ES-I3 (cell line): ENCODE data around the gene CHST11.

Experiments
- H3K36me3 ChIP-seq: 2 replicates; pipeline ENCODE4 v1.6.1; 2013; ENCODE audit warnings: mild to moderate bottlenecking, low read length, control low read depth, moderate library complexity; ENCODE audit not compliant: insufficient read depth
- H3K4me1 ChIP-seq: 2 replicates; pipeline ENCODE4 v1.6.1; 2013; ENCODE audit warnings: mild to moderate bottlenecking, control low read depth, low read length; ENCODE audit not compliant: insufficient read depth
- H3K9ac ChIP-seq: 2 replicates; pipeline ENCODE4 v1.6.1; 2013; ENCODE audit warnings: low read depth, mild to moderate bottlenecking, low read length, moderate library complexity
- H3K9me3 ChIP-seq: 2 replicates; pipeline ENCODE4 v1.6.1; 2013; ENCODE audit warnings: mild to moderate bottlenecking, low read length, moderate library complexity; ENCODE audit not compliant: control insufficient read depth, insufficient read depth

The CHST11 gene

DNA sequence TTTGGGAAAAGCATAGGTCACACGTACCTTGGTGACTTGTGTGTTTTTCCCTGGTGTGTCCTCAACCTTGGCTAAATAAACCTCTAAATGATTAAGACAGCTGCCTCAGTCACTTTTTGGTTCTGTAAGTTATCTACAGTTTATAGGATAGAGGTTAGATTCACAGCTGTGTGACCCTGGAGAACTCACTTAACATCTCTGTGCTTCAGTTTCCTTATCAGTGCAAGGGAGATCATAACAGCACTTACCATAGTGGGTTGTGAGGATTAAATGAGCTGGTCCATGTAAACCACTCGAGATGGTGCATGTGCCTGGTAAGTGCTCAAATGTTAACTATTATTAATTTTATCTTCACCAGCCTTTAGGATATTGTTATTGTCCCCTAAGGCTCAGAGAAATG, 35.4 kb upstream of the CHST11 start:
- no peaks in the 10 kb centered on the region for H3K36me3 ChIP-seq
- peaks cover 13% of the 10 kb centered on the region; the same call in 1 of the 2 replicates for H3K9me3 ChIP-seq
- no peaks in the 10 kb centered on the region; the same call in 1 of the 2 replicates for H3K4me1 ChIP-seq
- H3K9ac ChIP-seq, result no peak overlapping the region

DNA sequence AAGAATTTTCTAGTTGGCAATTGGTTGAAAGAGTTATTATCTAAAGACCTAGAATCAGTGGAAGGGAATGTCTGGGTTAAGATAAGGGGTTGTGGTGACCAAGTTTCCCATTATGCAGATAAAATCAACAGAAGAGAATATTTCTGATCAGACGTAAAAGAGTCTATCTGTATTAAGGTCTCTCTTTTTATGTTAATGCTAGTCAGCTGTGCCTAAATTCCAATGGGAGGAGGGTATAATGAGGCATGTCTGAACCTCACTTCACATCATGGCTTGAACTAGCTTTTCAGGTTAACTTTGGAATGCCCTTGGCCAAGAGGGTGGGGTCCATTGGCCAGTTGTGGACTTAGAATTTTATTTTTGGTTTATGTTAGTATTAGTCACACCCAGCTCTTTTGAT, 34.3 kb upstream of the CHST11 start:
- Histone ChIP-seq H3K36me3 (no peaks in the 10 kb centered on the region), H3K9me3 (peaks cover 14% of the 10 kb centered on the region; the same call in 1 of the 2 replicates), H3K4me1 (no peaks in the 10 kb centered on the region), H3K9ac (no peak overlapping the region)

DNA sequence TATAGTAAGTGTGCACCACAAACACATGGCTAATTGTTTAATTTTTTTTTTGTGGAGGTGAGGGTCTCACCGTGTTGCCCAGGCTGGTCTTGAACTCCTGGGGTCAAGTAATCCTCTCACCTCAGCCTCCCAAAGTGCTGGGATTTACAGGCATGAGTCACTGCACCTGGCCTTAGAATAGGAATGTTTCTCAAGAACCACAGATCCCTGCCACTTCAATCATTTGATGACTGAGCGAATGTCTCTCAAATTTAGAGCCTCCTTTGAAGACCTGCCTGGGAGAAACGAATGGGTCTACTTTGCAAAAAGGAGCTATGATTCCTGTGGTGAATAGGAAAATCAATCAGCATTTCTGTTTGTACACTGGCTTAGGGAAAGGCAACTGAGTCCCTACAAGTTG, 33.5 kb upstream of the CHST11 start:
- Histone ChIP-seq H3K9ac (no peak overlapping the region), H3K4me1 (no peaks in the 10 kb centered on the region), H3K36me3 (no peaks in the 10 kb centered on the region)

DNA sequence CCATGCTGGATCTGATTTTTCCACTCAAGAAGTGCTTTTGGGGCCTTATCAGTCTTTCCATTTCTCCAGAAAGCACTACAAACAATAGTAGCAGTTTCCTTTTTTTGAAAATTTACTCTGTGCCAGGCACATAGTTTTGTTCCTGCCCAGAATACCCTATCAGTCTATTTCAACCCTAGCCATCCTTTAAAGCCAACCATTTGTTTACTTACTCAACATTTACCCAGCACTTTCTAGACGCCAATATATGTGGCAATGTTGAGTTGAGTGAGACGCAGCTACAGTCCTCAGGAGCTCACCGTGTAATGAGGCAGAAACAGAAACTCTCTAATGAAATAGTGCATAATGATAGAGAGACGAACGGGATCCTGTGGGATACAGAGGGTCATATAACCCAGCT, 32.9 kb upstream of the CHST11 start:
- Histone ChIP-seq H3K4me1 (no peaks in the 10 kb centered on the region), H3K9ac (no peak overlapping the region), H3K9me3 (peaks cover 19% of the 10 kb centered on the region; the same call in 1 of the 2 replicates), H3K36me3 (no peaks in the 10 kb centered on the region)

More for the DNA sequence above, 33.5 kb upstream of the CHST11 start:
- H3K9me3 ChIP-seq, result peaks cover 19% of the 10 kb centered on the region; the same call in 1 of the 2 replicates

DNA sequence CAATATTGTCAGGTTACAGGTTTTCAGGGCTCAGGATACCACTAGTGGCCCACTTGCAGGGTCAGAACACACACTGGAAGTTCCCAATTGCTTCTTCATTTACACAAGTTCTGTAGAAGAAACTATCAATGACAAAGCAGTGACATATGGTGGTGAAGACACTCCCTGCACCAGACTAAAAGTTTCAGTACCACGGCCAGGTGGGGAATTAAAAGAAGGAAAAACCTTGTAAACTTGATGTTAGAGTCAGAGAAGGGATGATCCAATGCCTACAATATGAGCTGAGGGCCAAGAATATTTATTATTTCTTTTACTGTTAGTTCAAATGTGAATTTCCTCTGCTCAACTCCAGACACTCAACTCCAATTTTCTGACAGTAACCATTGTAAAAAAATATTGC, 31.8 kb upstream of the CHST11 start:
- Histone ChIP-seq H3K36me3 (no peaks in the 10 kb centered on the region), H3K9ac (no peak overlapping the region), H3K4me1 (0 out of 2 replicates have a peak, but pooled peaks cover 1% of the 10 kb centered on the region), H3K9me3 (peaks cover 19% of the 10 kb centered on the region; the same call in 1 of the 2 replicates)

DNA sequence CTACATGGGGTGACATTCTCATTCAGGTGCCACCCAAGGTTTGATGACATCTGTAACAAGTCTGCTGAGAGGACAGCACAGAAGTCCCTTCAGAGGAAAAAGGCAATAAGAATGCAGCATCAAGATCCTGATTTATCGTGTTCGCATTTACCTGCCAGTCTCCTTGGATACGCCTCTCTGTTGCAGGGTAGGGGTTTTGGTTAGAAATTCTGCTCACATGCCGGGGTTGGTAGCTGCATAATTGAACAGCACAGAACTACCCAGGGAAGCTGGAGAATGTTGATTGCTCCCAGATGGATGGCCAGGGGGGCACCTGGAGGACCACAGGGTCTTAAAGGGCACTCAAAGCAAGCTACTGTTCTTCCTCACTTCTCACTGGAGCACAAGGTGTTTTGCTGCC, 31.1 kb upstream of the CHST11 start:
- Histone ChIP-seq H3K9ac (no peak overlapping the region), H3K36me3 (no peaks in the 10 kb centered on the region), H3K9me3 (peaks cover 19% of the 10 kb centered on the region; the same call in 1 of the 2 replicates), H3K4me1 (0 out of 2 replicates have a peak, but pooled peaks cover 6% of the 10 kb centered on the region)

DNA sequence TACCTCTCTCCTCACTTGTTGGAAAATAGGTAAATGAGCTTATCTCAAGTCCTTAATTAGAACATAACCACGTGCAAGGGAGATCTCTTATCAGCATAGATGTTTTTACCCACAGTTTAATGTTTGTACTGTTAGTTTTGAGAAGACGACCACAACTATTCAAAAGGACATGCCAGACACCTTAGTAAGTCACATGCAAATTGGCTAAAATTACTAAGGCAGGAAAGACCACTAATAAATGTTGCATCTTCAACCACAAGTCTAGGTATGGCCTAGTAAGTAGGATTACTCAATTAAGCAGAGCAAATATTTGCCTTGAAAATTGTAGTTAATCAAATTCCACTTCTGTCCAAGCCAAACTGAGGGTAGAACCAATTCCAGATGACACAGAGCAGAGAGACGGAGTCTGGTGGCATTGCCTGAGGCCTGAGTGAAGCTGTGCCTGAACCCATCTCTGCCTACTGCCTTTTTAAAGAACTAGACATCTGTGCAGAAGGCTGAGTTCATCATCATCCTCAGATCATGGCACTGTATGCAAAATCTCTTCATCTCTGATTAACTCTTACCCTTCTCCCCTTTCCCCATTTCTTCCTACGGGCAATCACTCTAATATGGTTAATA, 29.7 kb upstream of the CHST11 start:
- 0 out of 2 replicates have a peak, but pooled peaks cover 6% of the 10 kb centered on the region for H3K4me1 ChIP-seq
- H3K9ac ChIP-seq, result no peak overlapping the region
- H3K9me3 ChIP-seq, result peaks cover 16% of the 10 kb centered on the region; the same call in 1 of the 2 replicates
- H3K36me3 ChIP-seq, result no peaks in the 10 kb centered on the region

DNA sequence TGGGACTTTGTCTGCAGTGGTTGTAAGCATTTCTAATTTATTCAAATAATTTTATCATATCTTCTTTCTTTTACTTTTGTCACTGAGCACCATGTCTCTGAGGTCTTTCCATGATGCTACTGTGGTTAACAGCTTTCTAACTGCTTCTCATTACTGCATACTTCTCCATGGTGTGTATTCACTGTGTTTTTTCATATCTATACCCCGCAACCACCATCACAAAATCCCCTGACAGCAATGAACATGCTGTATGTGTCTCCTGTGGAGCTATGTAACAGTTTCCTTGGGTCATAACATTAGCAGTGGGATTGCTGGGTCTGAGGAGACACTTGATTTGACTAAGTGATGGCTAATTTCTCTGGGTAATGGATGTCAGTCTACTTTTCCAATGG, 29.2 kb upstream of the CHST11 start:
- 0 out of 2 replicates have a peak, but pooled peaks cover 6% of the 10 kb centered on the region for H3K4me1 ChIP-seq
- H3K9me3 ChIP-seq, result peaks cover 13% of the 10 kb centered on the region; the same call in 1 of the 2 replicates
- H3K9ac ChIP-seq, result no peak overlapping the region
- H3K36me3 ChIP-seq, result no peaks in the 10 kb centered on the region

DNA sequence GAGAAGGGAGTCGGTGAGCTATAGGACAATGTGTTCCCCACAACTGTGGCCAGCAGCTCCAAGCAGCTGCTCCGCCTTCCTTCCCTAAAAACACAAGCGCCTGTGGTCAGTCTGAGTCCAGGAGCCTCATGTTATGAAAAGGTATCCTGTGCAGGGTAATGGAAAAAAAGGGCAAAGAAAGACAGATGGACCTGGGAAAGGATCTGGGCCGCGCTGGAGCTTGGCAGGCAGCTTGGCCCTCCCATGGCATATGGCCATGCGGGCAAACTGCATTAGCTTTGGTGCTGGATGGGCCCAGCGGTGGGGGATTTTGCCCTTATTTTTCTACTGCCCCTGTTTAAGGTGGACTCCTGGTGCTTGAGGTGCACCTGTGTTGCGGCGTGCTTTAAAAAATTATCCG, 23.7 kb upstream of the CHST11 start:
- Histone ChIP-seq H3K9me3 (peaks cover 2% of the 10 kb centered on the region; the same call in 1 of the 2 replicates), H3K4me1 (0 out of 2 replicates have a peak, but pooled peaks cover 6% of the 10 kb centered on the region), H3K9ac (no peak overlapping the region), H3K36me3 (no peaks in the 10 kb centered on the region)

DNA sequence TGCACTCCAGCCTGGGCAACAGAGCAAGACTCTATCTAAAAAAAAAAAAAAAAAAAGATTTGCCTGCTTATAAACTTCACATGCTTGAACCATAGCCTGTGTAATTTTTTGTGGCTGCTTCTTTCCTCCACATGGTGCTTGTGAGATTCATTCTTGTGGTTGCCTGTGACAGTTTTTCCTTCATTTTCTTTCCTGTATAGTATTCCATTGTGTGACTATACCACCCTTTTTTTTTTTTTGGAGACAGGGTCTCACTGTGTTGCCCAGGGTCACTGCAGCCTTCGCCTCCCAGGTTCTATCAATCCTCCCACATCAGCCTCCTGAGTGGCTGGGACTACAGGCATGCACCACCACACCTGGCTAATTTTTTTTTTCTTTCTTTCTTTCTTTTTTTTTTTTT, 22.6 kb upstream of the CHST11 start:
- Histone ChIP-seq H3K4me1 (0 out of 2 replicates have a peak, but pooled peaks cover 6% of the 10 kb centered on the region), H3K36me3 (no peaks in the 10 kb centered on the region), H3K9ac (no peak overlapping the region), H3K9me3 (no peaks in the 10 kb centered on the region; the same call in 1 of the 2 replicates)

DNA sequence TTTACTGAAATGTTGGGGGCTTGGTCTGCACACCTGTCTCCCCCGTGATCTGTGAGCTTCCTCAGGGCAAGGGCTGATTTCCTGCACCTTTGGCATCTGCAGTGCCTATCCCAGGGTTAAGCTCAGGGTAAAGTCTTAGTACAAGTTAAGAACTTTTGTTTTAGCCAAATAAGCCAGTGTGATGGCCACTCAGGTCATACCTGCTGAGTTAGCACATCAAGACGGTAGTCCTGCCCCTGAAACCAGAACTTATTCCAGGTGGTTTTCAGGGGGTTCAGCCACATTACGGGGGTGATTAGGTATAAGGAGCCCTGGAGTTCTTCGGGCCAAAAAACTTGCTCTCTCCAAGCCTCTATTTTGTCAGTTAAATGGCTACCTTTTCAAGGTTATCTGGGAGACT, 21.6 kb upstream of the CHST11 start:
- Histone ChIP-seq H3K9me3 (no peaks in the 10 kb centered on the region; the same call in 1 of the 2 replicates), H3K4me1 (0 out of 2 replicates have a peak, but pooled peaks cover 3% of the 10 kb centered on the region)

DNA sequence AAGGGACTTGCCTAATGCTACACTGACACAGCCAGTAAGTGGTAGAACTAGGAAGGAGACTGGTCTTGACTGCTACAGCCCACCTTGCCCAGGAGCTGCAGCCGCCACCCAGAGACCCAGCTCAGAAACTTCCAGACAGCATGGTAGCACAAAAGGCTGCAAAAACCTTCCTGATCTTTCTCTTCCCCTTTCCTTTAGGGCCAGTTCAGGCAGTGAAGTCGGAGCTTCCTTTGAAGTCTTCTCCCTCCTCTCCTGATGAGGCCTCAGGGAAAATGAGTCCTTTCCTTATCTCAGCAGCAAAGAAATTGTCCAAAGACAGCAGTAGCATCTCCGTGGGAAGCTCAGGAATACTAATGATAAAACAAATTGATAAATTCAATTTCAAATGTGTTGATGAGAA, 21.0 kb upstream of the CHST11 start:
- Histone ChIP-seq H3K9me3 (no peaks in the 10 kb centered on the region), H3K36me3 (no peaks in the 10 kb centered on the region), H3K9ac (no peak overlapping the region), H3K4me1 (no peaks in the 10 kb centered on the region)

More for the DNA sequence above, 21.6 kb upstream of the CHST11 start:
- no peaks in the 10 kb centered on the region for H3K36me3 ChIP-seq
- no peak overlapping the region for H3K9ac ChIP-seq

DNA sequence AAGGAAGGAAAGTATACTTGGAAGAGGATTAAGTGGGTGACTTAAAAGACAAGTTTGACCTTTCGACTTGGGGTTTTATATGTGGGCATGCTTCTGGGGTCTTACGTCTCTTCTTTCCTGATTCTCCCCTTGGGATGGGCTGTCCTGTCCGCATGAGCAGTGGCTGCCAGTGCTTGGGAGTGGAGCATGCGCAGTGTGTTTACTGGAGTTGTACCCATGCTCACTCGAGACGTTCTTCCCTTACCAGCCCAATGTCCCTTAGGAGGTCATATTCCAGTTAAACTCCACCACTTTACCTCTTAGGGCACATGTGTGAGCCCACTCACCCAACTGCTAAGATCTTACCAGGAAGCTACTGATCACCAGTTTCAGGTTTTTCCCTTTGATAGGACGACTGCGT, 20.0 kb upstream of the CHST11 start:
- Histone ChIP-seq H3K4me1 (no peaks in the 10 kb centered on the region), H3K9me3 (no peaks in the 10 kb centered on the region), H3K36me3 (no peaks in the 10 kb centered on the region), H3K9ac (no peak overlapping the region)

DNA sequence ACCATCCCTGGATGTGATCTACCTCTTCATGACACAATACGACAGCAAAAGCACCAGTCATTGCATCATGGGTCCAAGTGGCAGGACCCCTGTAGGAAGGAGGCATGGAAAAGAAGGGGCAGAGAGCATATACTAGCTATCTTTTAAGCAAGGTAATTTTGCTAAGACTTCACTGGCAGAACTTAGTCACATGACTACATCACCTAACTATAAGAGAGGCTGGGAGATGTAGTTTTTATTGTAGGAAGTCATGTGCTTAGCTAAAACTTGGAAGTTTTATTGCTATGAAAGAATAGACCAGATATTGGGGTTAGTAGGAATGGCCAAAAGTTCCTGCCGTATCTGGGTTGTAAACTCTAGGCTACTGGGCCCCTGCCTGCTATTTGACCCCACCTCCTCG, 18.6 kb upstream of the CHST11 start:
- H3K9ac ChIP-seq, result no peak overlapping the region
- H3K4me1 ChIP-seq, result no peaks in the 10 kb centered on the region
- no peaks in the 10 kb centered on the region for H3K36me3 ChIP-seq
- no peaks in the 10 kb centered on the region for H3K9me3 ChIP-seq

DNA sequence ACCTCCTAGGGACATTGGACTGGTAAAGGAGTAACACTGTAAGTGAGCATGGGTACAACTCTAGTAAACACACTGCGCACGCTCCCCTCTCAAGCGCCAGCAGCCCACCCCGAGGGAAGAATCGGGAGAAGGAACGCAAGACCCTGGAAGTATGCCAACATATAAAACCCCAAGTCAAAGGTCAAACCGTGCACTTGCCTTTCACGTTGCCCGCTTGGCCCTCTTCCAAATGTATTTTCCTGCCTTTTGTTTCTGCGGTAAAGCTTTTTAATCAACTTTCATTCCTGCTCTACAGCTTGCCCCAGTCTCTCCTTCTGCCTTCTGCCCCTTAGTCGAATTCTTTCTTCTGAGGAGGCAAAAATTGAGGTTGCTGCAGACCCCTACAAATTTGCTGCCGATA, 17.6 kb upstream of the CHST11 start:
- H3K9me3 ChIP-seq, result no peaks in the 10 kb centered on the region
- no peaks in the 10 kb centered on the region for H3K4me1 ChIP-seq
- H3K36me3 ChIP-seq, result no peaks in the 10 kb centered on the region
- H3K9ac ChIP-seq, result no peak overlapping the region
